Keratinocyte (primary cell): Measurements from ENCODE around the gene TGOLN2. TPM values are rescaled to one million over a fixed set of nuclear protein-coding genes. Genes with fewer than 3 reads are reported as not detected.
"Not testable (repeated sequence)": the region's sequence is repeated elsewhere in the genome, so short reads cannot be mapped to it uniquely, and the experiment has no call there.

ENCODE experiments used
- DNase-seq: peaks from one replicate; pipeline ENCODE4 v3.0.0-alpha.2; 2011; ENCODE audit warnings: low read depth, missing footprints, low spot score
- FAIRE-seq: peaks from 2 replicates; lab custom pipeline; 2011; peaks lifted over from hg19 to GRCh38; lab: Jason Lieb, UNC
- H2AFZ ChIP-seq: 2 replicates; pipeline ENCODE4 v1.6.0; 2012; ENCODE audit warnings: low read length, control low read depth, inconsistent platforms; ENCODE audit not compliant: control insufficient read depth
- H3K27ac ChIP-seq: 2 replicates; pipeline ENCODE4 v1.5.1; 2011; ENCODE audit warnings: low read length; ENCODE audit not compliant: control insufficient read depth, insufficient read depth
- H3K27me3 ChIP-seq: 3 replicates; pipeline ENCODE4 v1.6.0; 2011; ENCODE audit warnings: low read length; ENCODE audit not compliant: control insufficient read depth, insufficient read depth; ENCODE audit errors: extremely low read depth
- H3K36me3 ChIP-seq, 2 experiments: 2 replicates in 1 of 2; 3 replicates in 1 of 2; pipeline ENCODE4 v1.5.1; 2011; ENCODE audit warnings: low read length in 2 of 2, mild to moderate bottlenecking in 1 of 2; ENCODE audit not compliant: control insufficient read depth in 2 of 2, insufficient read depth in 2 of 2; ENCODE audit errors: extremely low read depth in 1 of 2
- H3K4me1 ChIP-seq: 3 replicates; pipeline ENCODE4 v1.5.1; 2011; ENCODE audit warnings: low read length; ENCODE audit not compliant: control insufficient read depth, insufficient read depth; ENCODE audit errors: extremely low read depth
- H3K4me2 ChIP-seq: 3 replicates; pipeline ENCODE4 v1.6.0; 2011; ENCODE audit warnings: low read depth, low read length; ENCODE audit not compliant: control insufficient read depth, insufficient read depth; ENCODE audit errors: extremely low read depth
- H3K4me3 ChIP-seq, 3 experiments: fragments of 200-600 bp in 1 of 3; sonication (generic) in 1 of 3; 2 replicates in 2 of 3; 3 replicates in 1 of 3; pipeline ENCODE4 v1.5.1; 2011 to 2016; ENCODE audit warnings: low read length in 3 of 3, mild to moderate bottlenecking in 3 of 3, control low read depth in 2 of 3, inconsistent platforms in 1 of 3, low read depth in 1 of 3, mixed read lengths in 1 of 3, mixed run types in 1 of 3, moderate library complexity in 1 of 3; ENCODE audit not compliant: control insufficient read depth in 2 of 3, insufficient read depth in 2 of 3; ENCODE audit errors: extremely low read depth in 1 of 3
- H3K79me2 ChIP-seq: 2 replicates; pipeline ENCODE4 v1.6.0; 2012; ENCODE audit warnings: low read length; ENCODE audit not compliant: control insufficient read depth, insufficient read depth
- H3K9ac ChIP-seq: 3 replicates; pipeline ENCODE4 v1.6.0; 2011; ENCODE audit warnings: low read length; ENCODE audit not compliant: control insufficient read depth, insufficient read depth; ENCODE audit errors: extremely low read depth
- H3K9me1 ChIP-seq: 3 replicates; pipeline ENCODE4 v1.6.0; 2011; ENCODE audit warnings: low read length; ENCODE audit not compliant: control insufficient read depth, insufficient read depth; ENCODE audit errors: extremely low read depth
- H3K9me3 ChIP-seq: 2 replicates; pipeline ENCODE4 v1.5.1; 2012; ENCODE audit warnings: low read depth, low read length; ENCODE audit not compliant: control insufficient read depth
- H4K20me1 ChIP-seq: 3 replicates; pipeline ENCODE4 v1.6.0; 2011; ENCODE audit warnings: low read length; ENCODE audit not compliant: control insufficient read depth, insufficient read depth; ENCODE audit errors: extremely low read depth
- EZH2 ChIP-seq: IDR thresholded peaks from one replicate; pipeline ENCODE4 v1.6.1; 2012; ENCODE audit warnings: inconsistent platforms, mild to moderate bottlenecking, low read length, moderate library complexity
- dilution Hi-C: fragments of 300-500 bp; cut with MboI; formaldehyde crosslinking; loops from one replicate; pipeline ENCODE4 v1.7.0; 2020; ENCODE audit warnings: low sequenced_read_pairs; ENCODE audit not compliant: extremely low pct_ligation_motif_present
- polyA plus RNA-seq, 5 experiments: library from polyadenylated mRNA; depleted of rRNA in 3 of 5; stranded (reverse) in 3 of 5; stranded (forward) in 1 of 5; unstranded in 1 of 5; fragments of >200 nt; gene quantifications; 1 replicate in 1 of 5; 2 replicates in 3 of 5; 3 replicates in 1 of 5; pipeline versions ENCODE4 v1.2.1 to v1.2.3, GENCODE V29; 2011 to 2012; ENCODE audit warnings: missing spikeins in 2 of 5, low read depth in 1 of 5, low replicate concordance in 1 of 5
- TF ChIP-seq, protein P1 (sequence below), 3 experiments: IDR thresholded peaks in 1 of 3; conservative IDR thresholded peaks in 1 of 3; optimal IDR thresholded peaks in 1 of 3; 2 replicates in 2 of 3; 3 replicates in 1 of 3; pipeline versions ENCODE3 to v1.5.1; 2011; ENCODE audit warnings: low read length in 3 of 3, mild to moderate bottlenecking in 3 of 3, moderate library complexity in 2 of 3, control low read depth in 1 of 3, inconsistent platforms in 1 of 3; ENCODE audit not compliant: insufficient read depth in 2 of 3; ENCODE audit errors: extremely low read depth in 1 of 3

TGOLN2 gene
- polyA plus RNA-seq, 1 donor (not counting 4 experiments of a cell fraction or from before 2014, with no cell fraction given), result 43.3 TPM

DNA sequence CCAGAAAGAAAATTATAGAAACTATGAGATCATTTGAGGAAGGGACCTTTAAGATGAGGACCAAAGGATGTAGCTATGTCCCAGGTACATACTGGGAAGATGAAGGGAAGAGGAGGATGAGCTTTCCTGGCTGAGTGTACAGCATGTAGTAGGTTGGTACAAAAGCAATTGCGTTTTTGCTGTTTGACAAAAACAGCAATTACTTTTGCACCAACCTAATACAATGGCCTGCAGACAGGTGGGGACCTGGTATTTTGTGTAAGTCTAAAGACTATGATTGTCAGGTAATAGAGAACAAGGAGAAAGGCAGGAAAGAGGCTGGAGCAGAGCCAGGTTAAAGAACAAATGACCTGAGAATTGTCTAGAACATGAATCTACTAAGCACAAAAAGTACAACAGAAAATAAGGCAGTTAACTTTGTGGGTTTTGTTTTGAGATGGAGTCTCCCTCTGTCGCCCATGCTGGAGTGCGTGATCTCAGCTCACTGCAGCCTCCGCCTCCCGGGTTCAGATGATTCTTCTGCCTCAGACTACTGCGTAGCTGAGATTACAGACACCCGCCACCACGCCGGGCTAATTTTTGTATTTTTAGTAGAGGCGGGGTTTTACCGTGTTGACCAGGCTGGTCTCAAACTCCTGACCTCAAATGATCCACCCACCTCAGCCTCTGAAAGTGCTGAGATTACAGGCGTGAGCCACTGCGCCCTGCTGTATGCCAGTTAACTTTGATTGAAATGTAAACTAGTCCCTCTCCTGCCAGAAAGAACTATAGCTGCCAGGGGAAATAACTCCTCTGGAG, 3.2 kb upstream of the TGOLN2 start:
- Histone ChIP-seq H3K36me3 (peaks cover 0 to 3% of the 10 kb centered on the region in 2 experiments), H3K4me2 (no peak overlapping the region), H3K9me3 (no peaks in the 10 kb centered on the region), H3K9ac (no peak overlapping the region), H3K27ac (no peak overlapping the region), H3K79me2 (peaks cover 15% of the 10 kb centered on the region), H3K4me3 (no peak overlapping the region), H2AFZ (no peak overlapping the region), H4K20me1 (peaks cover 8% of the 10 kb centered on the region), H3K27me3 (no peaks in the 10 kb centered on the region), H3K4me1 (peaks cover 5% of the 10 kb centered on the region), H3K9me1 (no peaks in the 10 kb centered on the region)
- no peak for DNase-seq
- no peak for TF ChIP-seq EZH2
- TF ChIP-seq, protein P1, sequence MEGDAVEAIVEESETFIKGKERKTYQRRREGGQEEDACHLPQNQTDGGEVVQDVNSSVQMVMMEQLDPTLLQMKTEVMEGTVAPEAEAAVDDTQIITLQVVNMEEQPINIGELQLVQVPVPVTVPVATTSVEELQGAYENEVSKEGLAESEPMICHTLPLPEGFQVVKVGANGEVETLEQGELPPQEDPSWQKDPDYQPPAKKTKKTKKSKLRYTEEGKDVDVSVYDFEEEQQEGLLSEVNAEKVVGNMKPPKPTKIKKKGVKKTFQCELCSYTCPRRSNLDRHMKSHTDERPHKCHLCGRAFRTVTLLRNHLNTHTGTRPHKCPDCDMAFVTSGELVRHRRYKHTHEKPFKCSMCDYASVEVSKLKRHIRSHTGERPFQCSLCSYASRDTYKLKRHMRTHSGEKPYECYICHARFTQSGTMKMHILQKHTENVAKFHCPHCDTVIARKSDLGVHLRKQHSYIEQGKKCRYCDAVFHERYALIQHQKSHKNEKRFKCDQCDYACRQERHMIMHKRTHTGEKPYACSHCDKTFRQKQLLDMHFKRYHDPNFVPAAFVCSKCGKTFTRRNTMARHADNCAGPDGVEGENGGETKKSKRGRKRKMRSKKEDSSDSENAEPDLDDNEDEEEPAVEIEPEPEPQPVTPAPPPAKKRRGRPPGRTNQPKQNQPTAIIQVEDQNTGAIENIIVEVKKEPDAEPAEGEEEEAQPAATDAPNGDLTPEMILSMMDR (optimal IDR thresholded peaks at IDR 0.05 in 1 of 3, IDR thresholded peaks at IDR 0.05 in 1 of 3, conservative IDR thresholded peaks at IDR 0.05 in 1 of 3; ENCODE audit: extremely low read depth in 1 of 3, insufficient read depth in 2 of 3, low read length in 3 of 3), result no peak
- dilution Hi-C loops, result no loop called here
- no peak for FAIRE-seq

DNA sequence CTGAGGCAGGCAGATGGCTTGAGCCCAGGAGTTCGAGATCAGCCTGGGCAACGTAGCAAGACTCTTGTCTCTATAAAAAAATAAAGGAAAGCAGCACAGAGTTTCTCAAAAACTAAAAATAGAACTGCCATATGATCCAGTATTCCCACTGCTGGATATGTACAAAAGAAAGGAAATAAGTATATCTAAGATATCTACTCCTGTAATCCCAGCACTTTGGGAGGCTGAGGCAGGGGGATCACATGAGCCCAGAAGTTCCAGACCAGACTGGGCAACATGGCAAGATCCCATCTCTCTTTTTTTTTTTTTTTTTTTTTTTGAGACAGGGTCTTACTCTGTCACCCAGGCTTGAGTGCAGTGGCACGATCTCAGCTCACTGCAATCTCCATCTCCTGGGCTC, 1.9 kb upstream of the TGOLN2 start:
- H3K9me3 ChIP-seq, H4K20me1 ChIP-seq, H3K4me3 ChIP-seq, H3K4me2 ChIP-seq, H3K27ac ChIP-seq, dilution Hi-C loops, H3K27me3 ChIP-seq, H3K9ac ChIP-seq, FAIRE-seq, H2AFZ ChIP-seq, DNase-seq, H3K36me3 ChIP-seq, H3K9me1 ChIP-seq: not testable (repeated sequence)
- H3K79me2 ChIP-seq, result peaks cover 29% of the 10 kb centered on the region
- peaks cover 18% of the 10 kb centered on the region for H3K4me1 ChIP-seq
